BLaER1 treated with 17β-estradiol and CSF1 and Interleukin-3, amounts not matched to agents 10 nM and 100 nM (cell line): ENCODE results near the gene MAML2.

Source experiments
- H3K27ac ChIP-seq, 11 experiments: shearing (Covaris generic); formaldehyde crosslinking; 2 replicates each; pipeline ENCODE4 v1.8.1; 2022
- H3K27me3 ChIP-seq, 11 experiments: shearing (Covaris generic); formaldehyde crosslinking; 2 replicates each; pipeline ENCODE4 v1.8.1; 2022
- H3K36me3 ChIP-seq, 11 experiments: shearing (Covaris generic); formaldehyde crosslinking; 2 replicates each; pipeline ENCODE4 v1.8.1; 2022
- H3K4me1 ChIP-seq, 10 experiments: shearing (Covaris generic); formaldehyde crosslinking; 2 replicates each; pipeline ENCODE4 v1.8.1; 2022
- H3K4me2 ChIP-seq, 11 experiments: shearing (Covaris generic); formaldehyde crosslinking; 2 replicates each; pipeline ENCODE4 v1.8.1; 2022
- H3K4me3 ChIP-seq, 10 experiments: shearing (Covaris generic); formaldehyde crosslinking; 2 replicates each; pipeline ENCODE4 v1.8.1; 2022
- H3K9ac ChIP-seq, 11 experiments: shearing (Covaris generic); formaldehyde crosslinking; 2 replicates each; pipeline ENCODE4 v1.8.1; 2022
- H3K9me3 ChIP-seq, 11 experiments: shearing (Covaris generic); formaldehyde crosslinking; replicated peaks in 1 of 11; 2 replicates each; pipeline ENCODE4 v1.8.1; 2022
- H4K20me1 ChIP-seq, 11 experiments: shearing (Covaris generic); formaldehyde crosslinking; 2 replicates each; pipeline ENCODE4 v1.8.1; 2022
- Cebpa-rat ChIP-seq, 11 experiments: shearing (Covaris generic); IDR thresholded peaks; 2 replicates each; pipeline ENCODE4 v1.8.1; 2022

MAML2 gene

DNA sequence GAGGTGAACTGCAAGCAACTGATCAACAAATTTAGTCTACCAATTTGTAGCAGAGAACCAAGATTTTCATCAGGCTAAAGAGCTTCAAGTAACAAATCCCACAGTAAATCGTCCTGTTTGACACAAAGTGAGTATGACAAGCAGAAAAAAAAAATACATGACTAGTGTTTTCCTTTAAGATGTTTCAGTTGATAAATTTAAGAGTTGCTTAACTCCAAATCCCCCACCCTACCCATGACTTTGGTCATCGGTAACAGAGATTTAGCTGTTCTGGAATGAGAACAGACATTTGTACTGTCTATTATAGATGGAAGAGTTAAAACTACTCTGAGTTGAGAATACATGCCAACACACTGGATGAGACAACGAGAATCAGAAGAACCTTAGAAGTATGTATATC lies 254.1 kb downstream of the MAML2 start:
- TF ChIP-seq Cebpa-rat (IDR thresholded peaks at IDR 0.05): no peak
- Histone ChIP-seq H3K9me3 (0 out of 22 replicates have a peak, but pooled peaks cover 0 to 6% (median 0%) of the 10 kb centered on the region in 11 experiments), H3K27ac (no peak overlapping the region), H3K4me1 (no peaks in the 10 kb centered on the region), H3K36me3 (peaks cover 0 to 100% (median 0%) of the 10 kb centered on the region in 11 experiments; a peak in 8 of 22 replicates), H4K20me1 (peaks cover 0 to 99% (median 0%) of the 10 kb centered on the region in 11 experiments; a peak in 4 of 22 replicates), H3K4me2 (no peak overlapping the region), H3K9ac (no peak overlapping the region), H3K27me3 (no peaks in the 10 kb centered on the region), H3K4me3 (no peak overlapping the region)

- Histone ChIP-seq H3K4me3 (no peak overlapping the region), H3K9me3 (0 out of 22 replicates have a peak, but pooled peaks cover 0 to 6% (median 0%) of the 10 kb centered on the region in 11 experiments), H3K27me3 (no peaks in the 10 kb centered on the region), H3K4me1 (no peaks in the 10 kb centered on the region), H3K4me2 (no peak overlapping the region), H3K27ac (no peak overlapping the region), H3K36me3 (peaks cover 0 to 90% (median 0%) of the 10 kb centered on the region in 11 experiments; a peak in 6 of 22 replicates), H3K9ac (no peak overlapping the region), H4K20me1 (peaks cover 0 to 99% (median 0%) of the 10 kb centered on the region in 11 experiments; a peak in 5 of 22 replicates)
- TF ChIP-seq Cebpa-rat (IDR thresholded peaks at IDR 0.05): no peak
Observed at GRCh38 chr11:96086111-96086510, 256.9 kb downstream of the MAML2 start.

- TF ChIP-seq Cebpa-rat (IDR thresholded peaks at IDR 0.05): no peak
- Histone ChIP-seq H4K20me1 (peaks cover 0 to 99% (median 0%) of the 10 kb centered on the region in 11 experiments; a peak in 5 of 22 replicates), H3K27me3 (no peaks in the 10 kb centered on the region), H3K4me2 (no peak overlapping the region), H3K9me3 (0 out of 22 replicates have a peak, but pooled peaks cover 0 to 6% (median 0%) of the 10 kb centered on the region in 11 experiments), H3K9ac (no peak overlapping the region), H3K4me3 (no peak overlapping the region), H3K36me3 (peaks cover 0 to 89% (median 0%) of the 10 kb centered on the region in 11 experiments; a peak in 6 of 22 replicates), H3K4me1 (0 out of 20 replicates have a peak, but pooled peaks cover 0 to under 1% (median 0%) of the 10 kb centered on the region in 10 experiments), H3K27ac (no peak overlapping the region)
Observed at GRCh38 chr11:96085319-96085930, 257.6 kb downstream of the MAML2 start.

GRCh38 chr11:96084610-96085318 lies 258.2 kb downstream of the MAML2 start:
- H3K27me3 ChIP-seq: no peaks in the 10 kb centered on the region
- no peak overlapping the region for H3K27ac ChIP-seq
- no peak overlapping the region for H3K9ac ChIP-seq
- H3K36me3 ChIP-seq: peaks cover 0 to 88% (median 0%) of the 10 kb centered on the region in 11 experiments; a peak in 6 of 22 replicates
- H3K9me3 ChIP-seq: 0 out of 22 replicates have a peak, but pooled peaks cover 0 to 6% (median 0%) of the 10 kb centered on the region in 11 experiments
- no peak overlapping the region for H3K4me2 ChIP-seq
- peaks cover 0 to 98% (median 0%) of the 10 kb centered on the region in 11 experiments; a peak in 5 of 22 replicates for H4K20me1 ChIP-seq
- no peak overlapping the region for H3K4me3 ChIP-seq
- H3K4me1 ChIP-seq: peaks cover 0 to 7% (median 0%) of the 10 kb centered on the region in 10 experiments; a peak in 1 of 20 replicates
- TF ChIP-seq Cebpa-rat (IDR thresholded peaks at IDR 0.05): no peak

- Histone ChIP-seq H3K36me3 (peaks cover 0 to 87% (median 0%) of the 10 kb centered on the region in 11 experiments; a peak in 6 of 22 replicates), H3K27ac (no peak overlapping the region), H3K4me3 (no peak overlapping the region), H4K20me1 (peaks cover 0 to 96% (median 0%) of the 10 kb centered on the region in 11 experiments; a peak in 5 of 22 replicates), H3K4me2 (no peak overlapping the region), H3K4me1 (peaks cover 0 to 12% (median 0%) of the 10 kb centered on the region in 10 experiments; a peak in 1 of 20 replicates), H3K9ac (no peak overlapping the region), H3K9me3 (0 out of 22 replicates have a peak, but pooled peaks cover 0 to 6% (median 0%) of the 10 kb centered on the region in 11 experiments), H3K27me3 (no peaks in the 10 kb centered on the region)
- TF ChIP-seq Cebpa-rat (IDR thresholded peaks at IDR 0.05): no peak
Observed at GRCh38 chr11:96082936-96083335, 260.1 kb downstream of the MAML2 start.

- no peak overlapping the region for H3K27ac ChIP-seq
- H3K4me1 ChIP-seq: peaks cover 0 to 19% (median 0%) of the 10 kb centered on the region in 10 experiments; a peak in 4 of 20 replicates
- no peak overlapping the region for H3K4me2 ChIP-seq
Observed at GRCh38 chr11:96082002-96082899, 260.7 kb downstream of the MAML2 start.

GRCh38 chr11:96081561-96081960 lies 261.4 kb downstream of the MAML2 start:
- Histone ChIP-seq H3K4me3 (no peak overlapping the region), H3K9me3 (0 out of 22 replicates have a peak, but pooled peaks cover 0 to 6% (median 0%) of the 10 kb centered on the region in 11 experiments), H3K4me2 (no peak overlapping the region), H3K27ac (no peak overlapping the region), H3K36me3 (peaks cover 0 to 79% (median 0%) of the 10 kb centered on the region in 11 experiments; a peak in 6 of 22 replicates), H3K4me1 (peaks cover 0 to 26% (median under 1%) of the 10 kb centered on the region in 10 experiments; a peak in 9 of 20 replicates), H3K27me3 (no peaks in the 10 kb centered on the region), H3K9ac (no peak overlapping the region), H4K20me1 (peaks cover 0 to 96% (median 0%) of the 10 kb centered on the region in 11 experiments; a peak in 5 of 22 replicates)
- TF ChIP-seq Cebpa-rat (IDR thresholded peaks at IDR 0.05): no peak

More at GRCh38 chr11:96082002-96082899, 260.7 kb downstream of the MAML2 start:
- H3K4me3 ChIP-seq: no peak overlapping the region
- peaks cover 0 to 96% (median 0%) of the 10 kb centered on the region in 11 experiments; a peak in 5 of 22 replicates for H4K20me1 ChIP-seq
- 0 out of 22 replicates have a peak, but pooled peaks cover 0 to 6% (median 0%) of the 10 kb centered on the region in 11 experiments for H3K9me3 ChIP-seq
- peaks cover 0 to 86% (median 0%) of the 10 kb centered on the region in 11 experiments; a peak in 6 of 22 replicates for H3K36me3 ChIP-seq
- TF ChIP-seq Cebpa-rat (IDR thresholded peaks at IDR 0.05): no peak
- H3K27me3 ChIP-seq: no peaks in the 10 kb centered on the region
- H3K9ac ChIP-seq: no peak overlapping the region

DNA sequence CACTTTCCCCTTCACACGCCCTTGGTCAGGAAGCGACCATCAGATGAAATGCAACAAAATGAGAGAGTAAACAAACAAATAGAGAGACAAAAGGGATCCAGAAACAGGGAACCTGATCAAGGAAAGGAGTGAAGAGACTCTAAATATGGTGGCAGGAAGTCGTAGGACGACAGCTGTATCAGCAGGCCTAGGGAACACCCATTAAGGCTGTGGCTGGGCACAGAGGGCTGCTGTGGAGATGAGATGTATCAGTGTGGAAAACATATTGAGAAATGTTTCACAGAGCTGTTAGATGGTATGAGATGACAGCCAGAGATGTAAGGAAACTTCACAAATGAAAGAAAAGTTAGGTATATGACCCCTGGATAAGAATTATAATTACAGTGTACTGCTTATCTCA lies 263.3 kb downstream of the MAML2 start:
- no peak for TF ChIP-seq Cebpa-rat (IDR thresholded peaks at IDR 0.05)

More for the DNA sequence above, 263.3 kb downstream of the MAML2 start:
- no peak overlapping the region for H3K9ac ChIP-seq
- H4K20me1 ChIP-seq: peaks cover 0 to 96% (median 0%) of the 10 kb centered on the region in 11 experiments; a peak in 5 of 22 replicates
- 0 out of 22 replicates have a peak overlapping the region, but pooled peaks of 1 of the 11 experiments have one; percentile 36 for H3K4me2 ChIP-seq
- no peaks in the 10 kb centered on the region for H3K9me3 ChIP-seq
- no peaks in the 10 kb centered on the region for H3K27me3 ChIP-seq
- no peak overlapping the region for H3K27ac ChIP-seq
- no peak overlapping the region for H3K4me3 ChIP-seq
- H3K4me1 ChIP-seq: peaks cover 11 to 45% (median 18%) of the 10 kb centered on the region in 10 experiments
- H3K36me3 ChIP-seq: peaks cover 0 to 61% (median 0%) of the 10 kb centered on the region in 11 experiments; a peak in 6 of 22 replicates
